ENCODE measurements around the gene GPR137B.

GPR137B gene

GRCh38 chr1:236149696-236150228 is 7.4 kb downstream of the GPR137B start:
- Histone ChIP-seq H3K4me3 (ENCODE audit: low read depth, low read length) (no peak overlapping the region), H3K79me2 (no peaks in the 10 kb centered on the region), H3K9ac (no peak overlapping the region), H3K4me1 (no peaks in the 10 kb centered on the region), H3K9me3 (ENCODE audit: control insufficient read depth, low read length) (no peaks in the 10 kb centered on the region), H3K27me3 (ENCODE audit: control insufficient read depth, insufficient read depth, low read length) (no peaks in the 10 kb centered on the region), H3K27ac (no peak overlapping the region), H3K4me2 (ENCODE audit: low read length) (no peak overlapping the region), H2AFZ (no peak overlapping the region), H3K36me3 (ENCODE audit: control insufficient read depth, insufficient read depth, low read length) (no peaks in the 10 kb centered on the region)
- no peak for TF ChIP-seq CTCF (IDR thresholded peaks at IDR 0.05)

- no peak for TF ChIP-seq CTCF (IDR thresholded peaks at IDR 0.05)
- no peaks in the 10 kb centered on the region for H3K27me3 ChIP-seq (ENCODE audit: control insufficient read depth, insufficient read depth, low read length)
- H3K9me3 ChIP-seq (ENCODE audit: control insufficient read depth, low read length), result no peaks in the 10 kb centered on the region
- no peaks in the 10 kb centered on the region for H3K79me2 ChIP-seq
- no peak overlapping the region for H2AFZ ChIP-seq
- no peak overlapping the region for H3K4me2 ChIP-seq (ENCODE audit: low read length)
- H3K4me3 ChIP-seq (ENCODE audit: low read depth, low read length), result no peak overlapping the region
- H3K9ac ChIP-seq, result no peak overlapping the region
- H3K36me3 ChIP-seq (ENCODE audit: control insufficient read depth, insufficient read depth, low read length), result no peaks in the 10 kb centered on the region
- no peaks in the 10 kb centered on the region for H3K4me1 ChIP-seq
- no peak overlapping the region for H3K27ac ChIP-seq
Observed at GRCh38 chr1:236150311-236150955, 8.1 kb downstream of the GPR137B start.

- H3K9me3 ChIP-seq (ENCODE audit: control insufficient read depth, low read length), result no peaks in the 10 kb centered on the region
- no peak overlapping the region for H3K27ac ChIP-seq
- no peaks in the 10 kb centered on the region for H3K27me3 ChIP-seq (ENCODE audit: control insufficient read depth, insufficient read depth, low read length)
- H3K4me3 ChIP-seq (ENCODE audit: low read depth, low read length), result no peak overlapping the region
- H2AFZ ChIP-seq, result no peak overlapping the region
- TF ChIP-seq CTCF (IDR thresholded peaks at IDR 0.05), result no peak
- no peaks in the 10 kb centered on the region for H3K36me3 ChIP-seq (ENCODE audit: control insufficient read depth, insufficient read depth, low read length)
- H3K4me1 ChIP-seq, result no peaks in the 10 kb centered on the region
- no peaks in the 10 kb centered on the region for H3K79me2 ChIP-seq
- no peak overlapping the region for H3K9ac ChIP-seq
- no peak overlapping the region for H3K4me2 ChIP-seq (ENCODE audit: low read length)
Observed at GRCh38 chr1:236150986-236151385, 8.6 kb downstream of the GPR137B start.

- no peaks in the 10 kb centered on the region for H3K79me2 ChIP-seq
- no peak overlapping the region for H3K4me3 ChIP-seq (ENCODE audit: low read depth, low read length)
- no peaks in the 10 kb centered on the region for H3K4me1 ChIP-seq
- H3K27me3 ChIP-seq (ENCODE audit: control insufficient read depth, insufficient read depth, low read length), result no peaks in the 10 kb centered on the region
- H3K9me3 ChIP-seq (ENCODE audit: control insufficient read depth, low read length), result no peaks in the 10 kb centered on the region
- H3K4me2 ChIP-seq (ENCODE audit: low read length), result no peak overlapping the region
- no peak for TF ChIP-seq CTCF (IDR thresholded peaks at IDR 0.05)
- no peak overlapping the region for H3K9ac ChIP-seq
- no peaks in the 10 kb centered on the region for H3K36me3 ChIP-seq (ENCODE audit: control insufficient read depth, insufficient read depth, low read length)
- no peak overlapping the region for H3K27ac ChIP-seq
- H2AFZ ChIP-seq, result no peak overlapping the region
Observed at GRCh38 chr1:236151739-236152424, 9.5 kb downstream of the GPR137B start.
